ACHN (cell line): ENCODE data around the gene ZNF778.
"Not testable (repeated sequence)": the region's sequence is repeated elsewhere in the genome, so short reads cannot be mapped to it uniquely, and the experiment has no call there.

Experiments
- DNase-seq: peaks from one replicate; pipeline ENCODE4 v3.0.0-alpha.2; 2015
- in situ Hi-C: cut with HindIII; loops from 2 replicates; pipeline ENCODE4 v1.10.0; 2017; ENCODE audit warnings: low sequenced_read_pairs, low pct_ligation_motif_present, low pct_unique_long_range_greater_than_20kb

The ZNF778 gene

DNA sequence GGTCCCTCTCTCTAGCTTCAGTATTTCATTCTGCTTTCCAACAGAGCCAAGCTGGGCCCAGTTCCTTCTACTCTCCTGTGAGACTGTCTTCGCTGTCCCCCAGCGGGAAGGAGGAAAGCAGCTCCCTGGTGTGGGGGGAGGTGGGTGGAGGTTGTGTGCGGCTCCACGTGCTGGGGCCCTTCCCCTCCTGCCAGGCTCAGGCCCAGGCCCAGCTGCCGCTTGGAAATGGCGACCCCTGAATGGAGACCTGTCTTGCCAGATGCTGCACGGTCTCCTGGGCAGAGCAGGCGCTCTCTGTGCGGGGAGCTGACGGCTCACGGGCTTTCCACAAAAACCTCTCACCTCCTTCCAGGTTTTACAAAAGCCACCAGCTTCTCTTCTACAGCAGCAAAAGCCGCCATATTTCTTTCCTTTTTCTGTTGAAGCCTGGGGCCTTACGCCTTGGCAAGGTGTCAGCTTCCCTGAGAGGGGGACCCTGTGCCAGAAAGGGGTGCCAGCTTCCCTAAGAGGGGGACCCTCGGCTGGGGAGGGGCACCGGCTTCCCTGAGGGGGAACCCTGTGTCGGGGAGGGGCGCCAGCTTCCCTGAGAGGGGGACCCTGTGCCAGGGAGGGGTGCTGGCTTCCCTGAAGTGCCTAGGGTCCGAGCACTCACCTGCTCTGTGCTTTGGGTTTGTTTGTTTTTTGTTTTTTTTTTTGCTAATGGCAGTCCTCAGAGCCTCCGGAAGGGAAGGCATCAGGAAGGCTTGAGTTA, 47.5 kb downstream of the ZNF778 start:
- DNase-seq: no peak
- in situ Hi-C loops: no loop called here

DNA sequence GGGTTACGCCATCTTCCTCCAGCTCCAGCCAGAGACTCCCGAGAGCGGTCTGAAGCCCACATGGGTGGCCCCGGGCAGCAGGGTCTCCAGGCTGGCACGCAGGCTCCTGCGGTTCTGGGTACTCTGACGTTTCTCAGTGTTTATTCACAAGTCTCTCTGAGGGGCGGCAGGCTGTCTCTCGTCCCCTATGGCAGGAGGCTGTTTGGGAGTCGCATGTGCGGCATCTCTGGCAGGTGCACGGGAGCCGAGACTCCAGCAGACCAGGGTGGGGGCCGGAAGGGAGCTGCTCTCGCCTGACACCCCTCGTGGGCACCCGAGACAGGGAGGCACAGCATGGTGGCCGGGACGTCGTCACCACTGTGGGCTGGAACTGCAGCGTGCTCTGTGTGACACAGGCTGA, 48.1 kb downstream of the ZNF778 start:
- DNase-seq: no peak
- in situ Hi-C loops: no loop called here

DNA sequence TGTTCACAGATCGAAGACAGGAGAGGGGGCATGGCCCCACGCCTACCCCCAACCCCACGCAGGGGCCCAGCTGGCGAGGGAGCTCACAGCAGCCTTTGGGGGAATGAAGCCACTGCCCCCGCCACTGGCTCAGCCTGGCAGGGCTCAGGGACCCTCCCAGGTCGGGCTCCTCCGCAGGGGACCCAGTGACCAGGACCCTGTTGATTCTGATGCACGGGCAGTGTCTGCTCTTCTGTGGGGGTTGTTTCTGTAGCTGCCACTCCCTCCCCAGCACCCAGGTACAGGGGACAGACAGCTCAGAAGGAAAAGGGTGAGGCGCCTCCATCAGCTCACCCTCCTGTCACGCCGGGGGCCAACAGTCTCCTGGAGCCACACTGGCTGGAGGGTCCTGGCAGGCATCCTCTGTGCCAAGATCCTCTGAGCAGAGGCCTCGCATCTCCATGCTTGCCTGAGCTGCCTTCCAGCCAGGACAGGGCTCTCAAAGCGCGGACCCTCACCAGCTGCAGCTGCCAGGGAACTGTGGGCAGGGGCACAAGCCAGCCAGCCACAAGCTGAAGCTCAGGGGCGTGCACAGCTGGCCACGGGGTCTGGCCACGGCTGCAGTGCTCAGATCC, 49.1 kb downstream of the ZNF778 start:
- no peak for DNase-seq
- in situ Hi-C loops: no loop called here

DNA sequence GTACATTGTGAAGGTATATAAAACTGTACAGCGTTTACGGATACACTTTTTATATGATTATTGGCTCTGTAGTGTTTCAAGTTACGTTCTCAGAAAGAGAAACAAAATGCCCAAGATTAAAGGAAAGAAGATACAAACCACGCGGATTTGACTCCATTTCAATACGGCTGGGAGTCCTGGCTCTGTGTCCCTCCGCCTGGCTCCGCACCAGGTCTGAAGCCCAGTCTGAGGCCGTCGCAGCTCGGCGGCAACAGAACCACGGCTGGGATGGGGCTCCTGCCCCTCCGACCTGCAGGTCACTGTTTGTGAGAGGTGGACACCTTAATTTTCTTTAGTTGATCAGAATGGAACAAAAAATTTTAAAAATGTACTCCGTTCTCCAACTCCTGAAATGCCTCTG, 50.2 kb downstream of the ZNF778 start:
- in situ Hi-C loops, DNase-seq: not testable (repeated sequence)

DNA sequence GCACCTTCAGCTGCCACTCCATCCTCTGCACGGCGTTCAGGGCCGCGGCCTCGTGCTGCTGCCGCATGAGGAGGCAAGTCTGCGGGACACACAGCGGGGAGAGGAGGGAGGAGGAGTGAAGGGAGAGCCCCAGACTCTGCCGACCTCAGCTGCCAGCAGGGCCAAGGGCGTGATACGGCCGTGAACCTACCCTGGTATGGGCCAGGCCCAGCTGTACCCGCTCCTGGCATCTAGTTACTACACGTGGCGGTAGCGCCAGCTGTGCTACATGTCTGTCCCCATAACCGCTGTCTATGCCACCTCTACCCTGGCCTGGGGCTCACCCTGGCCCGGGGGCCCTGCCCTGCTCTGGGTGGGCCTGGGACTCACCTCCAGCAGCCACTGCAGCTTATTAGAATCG, 51.1 kb downstream of the ZNF778 start:
- no peak for DNase-seq
- in situ Hi-C loops: no loop called here

- DNase-seq: peak; percentile 24
- in situ Hi-C loops: no loop called here
Measured at GRCh38 chr16:89268987-89269735, 51.7 kb downstream of the ZNF778 start.

GRCh38 chr16:89269805-89270665, 52.5 kb downstream of the ZNF778 start:
- no peak for DNase-seq

GRCh38 chr16:89270666-89271345, 53.3 kb downstream of the ZNF778 start:
- in situ Hi-C loops: no loop called here
- no peak for DNase-seq

More at GRCh38 chr16:89269805-89270665, 52.5 kb downstream of the ZNF778 start:
- in situ Hi-C loops: no loop called here

- in situ Hi-C loops: no loop called here
- no peak for DNase-seq
Measured at GRCh38 chr16:89272631-89273030, 55.1 kb downstream of the ZNF778 start.

DNA sequence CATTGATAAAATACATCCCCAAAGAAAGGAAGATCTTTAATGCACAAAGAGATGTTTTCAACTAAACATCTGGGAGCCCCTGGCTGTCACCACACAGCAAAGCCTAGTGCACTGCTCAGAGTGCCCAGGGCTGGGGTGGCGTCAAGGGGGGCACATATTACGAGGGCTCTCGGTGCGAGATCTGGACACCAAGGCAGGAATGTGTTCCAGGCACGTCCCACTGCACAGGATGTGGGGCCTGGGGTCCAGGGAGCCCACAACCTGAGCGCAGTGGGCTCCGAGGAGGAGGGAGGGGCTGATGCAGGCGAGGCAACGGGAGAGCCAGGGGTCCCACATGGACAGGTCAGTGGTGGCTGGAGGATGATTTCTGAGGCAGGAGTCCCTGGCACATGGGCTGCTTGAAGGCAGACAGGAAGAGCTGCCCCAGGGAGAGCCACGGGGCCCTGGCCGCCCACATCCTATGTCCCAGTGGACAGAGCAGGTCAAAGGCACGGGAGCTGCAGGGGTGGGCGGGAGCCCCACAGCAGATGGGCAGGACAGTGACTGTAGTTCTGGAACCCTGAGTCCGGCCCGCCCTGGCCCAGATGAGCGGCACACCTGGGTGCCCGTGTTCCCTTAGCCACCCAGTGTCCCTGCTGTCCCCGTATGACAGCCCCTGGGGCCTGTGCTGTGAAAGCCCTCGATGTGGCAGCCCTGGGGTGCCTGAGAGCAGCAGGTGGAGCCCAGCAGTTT, 56.4 kb downstream of the ZNF778 start:
- in situ Hi-C loops: no loop called here
- no peak for DNase-seq

DNA sequence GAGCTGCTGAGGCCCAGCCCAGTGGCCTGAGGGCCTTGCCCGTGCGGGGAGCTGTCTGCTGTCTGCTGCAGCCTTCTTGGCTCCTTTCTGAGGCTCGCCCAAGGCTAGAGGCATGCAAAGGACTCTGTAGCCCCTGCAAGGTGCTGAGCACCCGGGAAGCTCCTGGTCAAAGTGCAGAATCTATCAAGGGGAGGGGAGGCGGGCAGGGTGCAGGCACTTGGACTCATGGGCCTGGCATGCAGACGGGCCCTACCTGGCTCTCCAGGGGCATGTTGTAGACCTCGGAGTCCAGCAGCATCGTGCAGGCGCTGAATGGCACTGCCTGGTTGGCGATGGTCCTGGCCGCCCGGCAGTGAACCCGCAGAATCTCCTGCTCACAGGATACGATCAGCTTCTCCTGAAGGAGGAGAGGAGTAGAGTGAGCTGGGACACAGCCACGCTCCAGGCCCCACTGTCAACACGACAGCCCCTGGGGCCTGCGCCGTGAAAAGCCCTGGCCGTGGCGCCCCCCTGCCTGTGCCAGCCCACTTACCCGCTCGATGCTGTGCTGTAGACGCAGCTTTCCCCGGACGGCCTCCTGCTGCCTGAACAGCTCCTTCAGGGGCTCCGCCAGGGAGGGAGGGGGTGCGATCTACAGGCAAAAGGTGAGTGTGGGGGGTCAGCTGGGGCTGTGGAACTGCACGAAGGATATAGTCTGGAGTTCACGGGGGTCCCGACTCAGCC, 57.2 kb downstream of the ZNF778 start:
- in situ Hi-C loops: no loop called here
- no peak for DNase-seq

GRCh38 chr16:89275284-89275584, 57.7 kb downstream of the ZNF778 start:
- in situ Hi-C loops: no loop called here
- DNase-seq: no peak

DNA sequence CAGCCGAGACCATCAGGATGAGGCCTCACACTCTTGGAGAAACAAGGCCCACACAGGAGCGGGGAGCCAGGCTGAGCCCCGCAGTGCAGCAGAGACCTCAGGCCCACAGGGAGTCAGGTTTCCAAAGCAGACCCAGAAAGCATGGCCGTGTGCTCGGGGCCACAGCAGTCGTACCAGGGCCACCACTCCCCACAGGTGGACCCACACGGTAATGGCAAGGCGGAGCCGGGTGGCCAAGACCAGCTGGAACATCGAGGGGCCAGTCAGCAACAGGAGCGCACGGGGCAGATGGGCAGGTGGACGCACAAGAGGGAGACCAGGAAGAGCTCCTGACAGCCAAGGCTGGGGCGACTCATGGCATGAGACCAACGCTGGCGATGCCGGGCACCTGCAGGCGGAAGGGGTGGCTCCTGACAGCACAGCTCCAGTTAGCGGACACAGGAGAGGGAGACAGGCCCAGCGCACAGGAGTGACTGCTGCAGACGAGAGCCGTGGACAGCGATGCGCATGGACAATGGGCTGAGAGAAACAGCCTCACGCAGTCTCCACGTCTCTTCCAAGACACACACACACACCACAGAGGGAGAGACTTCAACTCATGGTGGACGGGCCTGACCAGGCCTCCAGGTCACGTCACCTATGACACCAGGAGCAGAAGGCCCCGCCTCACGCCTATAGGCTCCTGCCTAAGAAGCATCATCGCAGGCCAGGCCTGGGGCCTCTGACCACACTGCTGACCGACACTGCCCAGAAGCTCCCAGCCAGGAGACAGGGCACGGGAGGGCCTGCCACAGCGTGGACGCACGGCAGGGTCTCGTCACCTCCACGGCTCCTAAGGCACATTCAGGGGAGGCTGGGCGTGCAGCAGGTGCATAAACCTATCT, 58.6 kb downstream of the ZNF778 start:
- in situ Hi-C loops: no loop called here
- DNase-seq: no peak

GRCh38 chr16:89277049-89277448, 59.5 kb downstream of the ZNF778 start:
- in situ Hi-C loops: no loop called here
- no peak for DNase-seq

DNA sequence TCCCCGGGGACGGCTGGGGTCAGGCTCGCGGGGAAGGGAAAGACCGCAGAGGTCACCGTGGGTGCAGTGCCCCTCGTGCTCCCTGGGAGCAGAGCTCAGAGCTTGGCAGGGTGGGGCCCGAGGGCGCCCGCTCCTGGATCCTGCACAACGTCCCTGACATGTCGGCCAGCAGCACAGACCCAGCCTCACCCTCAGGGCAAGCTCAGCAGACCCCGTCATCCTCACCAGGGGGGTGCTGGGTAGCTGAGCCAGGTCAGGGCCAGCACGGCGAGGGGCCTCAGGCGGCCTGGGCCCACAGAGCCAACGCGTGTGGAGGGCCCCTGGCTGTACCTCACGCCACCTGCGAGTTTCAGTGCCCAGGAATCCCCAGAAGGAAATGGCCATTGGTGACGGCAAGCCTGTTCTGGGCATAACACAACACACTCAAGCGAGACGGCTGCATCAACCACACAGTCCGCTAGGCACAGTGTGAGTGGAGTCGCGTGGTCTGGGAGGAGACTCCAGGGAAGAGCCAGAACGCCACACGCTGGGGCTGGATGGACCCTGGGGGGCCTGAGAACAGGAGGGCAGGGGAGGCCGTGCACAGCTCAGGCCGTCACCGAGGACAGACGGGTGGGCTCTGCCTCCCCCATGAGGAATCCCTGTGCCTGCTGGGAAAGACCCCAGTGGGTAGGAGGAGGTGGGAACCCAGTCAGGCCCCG, 60.3 kb downstream of the ZNF778 start:
- in situ Hi-C loops: no loop called here

More for the DNA sequence above, 60.3 kb downstream of the ZNF778 start:
- no peak for DNase-seq
